Measurements from ENCODE around the gene FAM120A. TPM values are rescaled to one million over a fixed set of nuclear protein-coding genes. Genes with fewer than 3 reads are reported as not detected.

FAM120A gene
- total and polyA plus RNA-seq, 7 donors: 59.9 to 106 (median 66.0) TPM

GRCh38 chr9:93501406-93501805, 49.9 kb downstream of the FAM120A start:
- H3K4me1 ChIP-seq: peaks cover 0 to 38% (median 29%) of the 10 kb centered on the region in 4 donors

DNA sequence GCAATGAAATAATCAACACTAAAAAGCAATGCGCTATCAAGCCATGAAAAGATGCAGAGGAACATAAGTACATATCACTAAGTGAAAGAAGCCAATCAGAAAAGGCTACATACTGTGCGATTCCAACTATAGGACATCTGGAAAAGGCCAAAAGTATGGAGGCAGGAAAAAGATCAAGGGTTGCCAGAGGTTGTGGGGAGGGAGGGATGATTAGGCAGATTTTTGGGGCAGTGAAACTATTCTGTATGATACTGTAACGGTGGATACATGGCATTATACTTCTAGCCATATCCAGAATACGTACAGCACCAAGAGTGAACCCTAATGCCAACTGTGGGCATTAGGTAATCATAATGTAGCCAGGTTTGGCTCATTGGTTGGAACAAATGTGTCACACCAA, 51.9 kb downstream of the FAM120A start:
- Histone ChIP-seq H3K36me3 (peaks cover 0 to 17% (median 4%) of the 10 kb centered on the region in 4 donors), H3K4me1 (peaks cover 0 to 38% (median 29%) of the 10 kb centered on the region in 4 donors), H3K4me3 (no peak overlapping the region), H3K27ac (no peak overlapping the region), H3K27me3 (no peaks in the 10 kb centered on the region), H3K9me3 (no peaks in the 10 kb centered on the region)
- TF ChIP-seq CTCF (IDR thresholded peaks at IDR 0.05) (no peak), EP300 (IDR thresholded peaks at IDR 0.05) (no peak), POLR2A (IDR thresholded peaks at IDR 0.05) (no peak), POLR2AphosphoS5 (IDR thresholded peaks at IDR 0.05) (no peak)
- DNase-seq: no peak
- 94 to 97% methylated on average over 4 of the region's 4 CpGs for WGBS, 2 donors
- intact Hi-C loops (cut with DNase I): no loop called here

More at GRCh38 chr9:93501406-93501805, 49.9 kb downstream of the FAM120A start:
- H3K4me3 ChIP-seq: peak overlapping the region in 3 of 4 donors; percentile 22 to 36 (median 35)
- 46 to 60% methylated on average over 4 of the region's 4 CpGs for WGBS, 2 donors
- no peak for TF ChIP-seq EP300 (IDR thresholded peaks at IDR 0.05)
- no peak for TF ChIP-seq POLR2A (IDR thresholded peaks at IDR 0.05)
- TF ChIP-seq POLR2AphosphoS5 (IDR thresholded peaks at IDR 0.05): no peak
- TF ChIP-seq CTCF (IDR thresholded peaks at IDR 0.05): no peak
- DNase-seq: no peak
- peaks cover 0 to 37% (median 17%) of the 10 kb centered on the region in 4 donors for H3K36me3 ChIP-seq
- intact Hi-C loops (cut with DNase I): no loop called here
- H3K27me3 ChIP-seq: no peaks in the 10 kb centered on the region
- H3K27ac ChIP-seq: peak overlapping the region; percentile 41 to 71 (median 58)
- no peaks in the 10 kb centered on the region for H3K9me3 ChIP-seq

DNA sequence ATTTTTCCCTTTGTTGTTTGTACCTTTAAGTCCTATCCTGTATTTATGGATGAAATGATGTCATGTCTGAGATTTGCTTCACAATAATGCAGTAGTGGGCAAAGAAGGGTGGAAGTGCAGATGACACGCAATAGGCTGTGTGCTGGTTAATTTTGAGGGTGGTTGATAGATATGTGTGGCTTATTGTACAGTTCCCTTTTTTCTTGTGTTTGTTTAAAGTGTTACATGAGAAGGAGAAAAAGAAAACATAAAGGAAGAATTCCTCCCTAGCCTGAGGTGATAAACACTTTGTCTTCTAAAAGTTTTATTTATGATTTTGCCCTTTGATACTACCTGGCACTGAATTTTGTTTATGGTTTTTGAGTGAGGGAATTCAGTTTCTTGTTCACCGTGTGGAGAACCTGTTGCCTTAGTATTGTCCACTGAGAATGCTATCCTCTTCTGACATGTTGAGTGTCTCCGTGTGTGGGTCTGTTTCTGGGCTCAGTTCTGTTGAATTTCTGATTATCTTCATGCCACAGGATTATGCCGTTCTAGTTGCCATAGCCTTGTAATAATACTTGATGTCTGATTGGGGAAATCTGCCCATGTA, 54.2 kb downstream of the FAM120A start:
- WGBS, 2 donors: 28 to 66% methylated on average over 4 of the region's 4 CpGs

DNA sequence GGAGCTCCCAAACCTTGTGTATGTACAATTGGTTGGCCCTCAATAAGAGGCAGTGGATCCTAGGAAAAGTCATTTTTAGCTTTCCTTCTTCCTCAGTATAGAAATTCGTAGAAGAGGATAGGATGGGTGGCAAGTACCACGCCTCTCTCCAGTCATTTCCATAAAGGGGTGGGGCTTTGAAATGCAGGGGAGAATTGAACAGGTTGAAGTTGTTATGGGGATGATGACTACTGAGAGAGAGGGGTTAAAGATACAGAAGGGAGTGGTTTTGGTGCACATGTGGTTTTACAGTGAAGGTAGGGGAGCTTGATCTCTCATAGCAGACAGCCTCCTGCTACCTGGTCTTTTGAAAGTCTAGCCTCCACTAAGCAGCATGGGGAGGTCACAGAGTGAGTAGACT, 56.3 kb downstream of the FAM120A start:
- H3K9me3 ChIP-seq: no peaks in the 10 kb centered on the region
- TF ChIP-seq POLR2A (IDR thresholded peaks at IDR 0.05) (no peak), POLR2AphosphoS5 (IDR thresholded peaks at IDR 0.05) (no peak), CTCF (IDR thresholded peaks at IDR 0.05) (no peak), EP300 (IDR thresholded peaks at IDR 0.05) (no peak)
- H3K27ac ChIP-seq: no peak overlapping the region
- H3K27me3 ChIP-seq: no peaks in the 10 kb centered on the region
- intact Hi-C loops (cut with DNase I): loop anchor here (5.0 kb wide), 1 partner anchor 55 kb away; the partner anchor contains the start of genes FAM120A and FAM120AOS
- no peak overlapping the region for H3K4me3 ChIP-seq
- peaks cover 0 to 43% (median 30%) of the 10 kb centered on the region in 4 donors for H3K4me1 ChIP-seq
- 61 to 85% methylated on average over 2 of the region's 2 CpGs for WGBS, 2 donors
- no peak for DNase-seq
- no peaks in the 10 kb centered on the region for H3K36me3 ChIP-seq

More for the DNA sequence above, 54.2 kb downstream of the FAM120A start:
- intact Hi-C loops (cut with DNase I): loop anchor here (5.0 kb wide), 1 partner anchor 53 kb away; the partner anchor contains the start of genes FAM120A and FAM120AOS
- no peak for DNase-seq
- no peaks in the 10 kb centered on the region for H3K27me3 ChIP-seq
- no peak for TF ChIP-seq POLR2AphosphoS5 (IDR thresholded peaks at IDR 0.05)
- no peak for TF ChIP-seq EP300 (IDR thresholded peaks at IDR 0.05)
- no peak for TF ChIP-seq POLR2A (IDR thresholded peaks at IDR 0.05)
- TF ChIP-seq CTCF (IDR thresholded peaks at IDR 0.05): no peak
- no peak overlapping the region for H3K4me3 ChIP-seq
- peak overlapping the region in 3 of 4 donors; percentile 36 to 64 (median 50) for H3K27ac ChIP-seq
- peaks cover 0 to 39% (median 24%) of the 10 kb centered on the region in 4 donors for H3K4me1 ChIP-seq
- H3K9me3 ChIP-seq: no peaks in the 10 kb centered on the region
- H3K36me3 ChIP-seq: no peaks in the 10 kb centered on the region

All from sigmoid colon (tissue), 7 donors.